Tibial artery (tissue), 4 donors: ENCODE data around the gene STX1B.

Experiments
- DNase-seq, 2 donors: peaks; one replicate each; pipeline ENCODE4 v3.0.0-alpha.2; 2019
- H3K27ac ChIP-seq, 2 donors: fragments of 200-600 bp; sonication (generic) in 1 of 2; 1 replicate in 1 of 2; 2 replicates in 1 of 2; pipeline ENCODE4 v1.5.1; 2018 to 2019; ENCODE audit warnings: mild to moderate bottlenecking in 1 of 2
- H3K27me3 ChIP-seq, 2 donors: fragments of 200-600 bp; sonication (generic) in 1 of 2; one replicate each; pipeline versions ENCODE4 v1.5.1 to v1.6.0; 2016 to 2019
- H3K36me3 ChIP-seq, 3 donors: fragments of 200-600 bp; sonication (generic) in 2 of 3; one replicate each; pipeline ENCODE4 v1.5.1; 2016 to 2019; ENCODE audit warnings: mild to moderate bottlenecking in 2 of 3
- H3K4me1 ChIP-seq, 4 donors: fragments of 200-600 bp; sonication (generic) in 2 of 4; 1 replicate in 3 of 4; 2 replicates in 1 of 4; pipeline ENCODE4 v1.5.1; 2016 to 2019
- H3K4me3 ChIP-seq, 2 donors: fragments of 200-600 bp; sonication (generic) in 1 of 2; 1 replicate in 1 of 2; 2 replicates in 1 of 2; pipeline ENCODE4 v1.5.1; 2018 to 2019; ENCODE audit warnings: mild to moderate bottlenecking in 2 of 2
- H3K9me3 ChIP-seq, 3 donors: fragments of 200-600 bp; sonication (generic) in 1 of 3; one replicate each; pipeline ENCODE4 v1.5.1; 2016 to 2019
- intact Hi-C: fragments of 100-400 bp; cut with DNase I; formaldehyde crosslinking; loops from one replicate; pipeline ENCODE4 v1.15.0; 2023; ENCODE audit warnings: low total_unique reads
- TF ChIP-seq, protein P1 (sequence below), 2 experiments: fragments of 200-600 bp in 1 of 2; fragments of 450-650 bp in 1 of 2; IDR thresholded peaks; one replicate each; pipeline ENCODE4 v1.5.1; 2017 to 2019; ENCODE audit warnings: antibody characterized with exemption in 2 of 2, mild to moderate bottlenecking in 1 of 2, moderate library complexity in 1 of 2

STX1B gene

DNA sequence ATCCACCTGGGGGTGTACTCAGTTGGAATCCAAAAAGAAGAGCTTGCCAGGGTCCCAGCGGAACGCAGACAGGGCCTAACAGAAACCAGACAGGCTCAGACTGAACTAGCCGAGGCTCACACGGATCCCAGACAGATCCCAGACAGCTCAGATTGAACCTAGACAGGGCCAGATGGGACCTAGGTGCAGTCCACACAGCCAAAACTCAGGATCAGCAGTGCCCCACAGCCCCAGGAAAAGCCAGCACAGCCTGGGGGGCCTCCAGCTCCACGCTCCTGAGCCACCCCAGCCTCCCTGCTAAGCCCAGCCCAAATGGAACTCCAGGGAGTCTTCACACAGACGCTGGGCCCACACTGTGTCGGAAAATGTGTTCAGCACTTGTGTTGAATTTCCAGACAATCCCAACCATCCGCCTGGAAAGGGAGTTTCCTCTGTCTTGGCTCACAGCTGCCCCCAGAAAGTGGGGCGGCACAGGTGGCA lies 7.5 kb downstream of the STX1B start:
- Histone ChIP-seq H3K27ac (no peak overlapping the region), H3K4me3 (no peak overlapping the region), H3K36me3 (no peaks in the 10 kb centered on the region), H3K27me3 (peaks cover 0 to 18% of the 10 kb centered on the region in 2 donors), H3K4me1 (peaks cover 0 to 11% (median 6%) of the 10 kb centered on the region in 4 donors), H3K9me3 (no peaks in the 10 kb centered on the region)
- TF ChIP-seq, protein P1, sequence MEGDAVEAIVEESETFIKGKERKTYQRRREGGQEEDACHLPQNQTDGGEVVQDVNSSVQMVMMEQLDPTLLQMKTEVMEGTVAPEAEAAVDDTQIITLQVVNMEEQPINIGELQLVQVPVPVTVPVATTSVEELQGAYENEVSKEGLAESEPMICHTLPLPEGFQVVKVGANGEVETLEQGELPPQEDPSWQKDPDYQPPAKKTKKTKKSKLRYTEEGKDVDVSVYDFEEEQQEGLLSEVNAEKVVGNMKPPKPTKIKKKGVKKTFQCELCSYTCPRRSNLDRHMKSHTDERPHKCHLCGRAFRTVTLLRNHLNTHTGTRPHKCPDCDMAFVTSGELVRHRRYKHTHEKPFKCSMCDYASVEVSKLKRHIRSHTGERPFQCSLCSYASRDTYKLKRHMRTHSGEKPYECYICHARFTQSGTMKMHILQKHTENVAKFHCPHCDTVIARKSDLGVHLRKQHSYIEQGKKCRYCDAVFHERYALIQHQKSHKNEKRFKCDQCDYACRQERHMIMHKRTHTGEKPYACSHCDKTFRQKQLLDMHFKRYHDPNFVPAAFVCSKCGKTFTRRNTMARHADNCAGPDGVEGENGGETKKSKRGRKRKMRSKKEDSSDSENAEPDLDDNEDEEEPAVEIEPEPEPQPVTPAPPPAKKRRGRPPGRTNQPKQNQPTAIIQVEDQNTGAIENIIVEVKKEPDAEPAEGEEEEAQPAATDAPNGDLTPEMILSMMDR (IDR thresholded peaks at IDR 0.05): no peak
- no peak for DNase-seq
- intact Hi-C loops: no loop called here

DNA sequence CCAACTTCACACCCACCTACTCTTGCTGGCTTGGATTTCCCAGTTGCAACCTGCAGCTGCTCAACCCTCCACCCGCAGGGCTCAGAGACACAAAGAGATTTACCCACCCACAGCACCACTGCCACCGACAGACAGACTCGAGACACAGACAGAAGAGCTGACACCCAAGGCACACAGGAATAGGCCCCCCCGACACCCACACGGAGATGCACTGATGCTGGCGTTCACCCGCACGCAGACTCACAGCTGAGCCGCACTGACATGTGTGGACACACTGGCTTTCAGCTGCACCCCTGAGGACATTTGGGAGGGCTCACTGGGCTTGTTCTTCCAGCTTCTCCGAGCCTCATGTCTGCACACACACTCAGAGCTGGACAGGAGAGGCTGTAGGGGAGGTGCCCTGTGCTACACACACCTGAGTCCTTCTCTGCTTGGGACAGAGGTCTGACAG lies 8.2 kb downstream of the STX1B start:
- intact Hi-C loops: no loop called here

DNA sequence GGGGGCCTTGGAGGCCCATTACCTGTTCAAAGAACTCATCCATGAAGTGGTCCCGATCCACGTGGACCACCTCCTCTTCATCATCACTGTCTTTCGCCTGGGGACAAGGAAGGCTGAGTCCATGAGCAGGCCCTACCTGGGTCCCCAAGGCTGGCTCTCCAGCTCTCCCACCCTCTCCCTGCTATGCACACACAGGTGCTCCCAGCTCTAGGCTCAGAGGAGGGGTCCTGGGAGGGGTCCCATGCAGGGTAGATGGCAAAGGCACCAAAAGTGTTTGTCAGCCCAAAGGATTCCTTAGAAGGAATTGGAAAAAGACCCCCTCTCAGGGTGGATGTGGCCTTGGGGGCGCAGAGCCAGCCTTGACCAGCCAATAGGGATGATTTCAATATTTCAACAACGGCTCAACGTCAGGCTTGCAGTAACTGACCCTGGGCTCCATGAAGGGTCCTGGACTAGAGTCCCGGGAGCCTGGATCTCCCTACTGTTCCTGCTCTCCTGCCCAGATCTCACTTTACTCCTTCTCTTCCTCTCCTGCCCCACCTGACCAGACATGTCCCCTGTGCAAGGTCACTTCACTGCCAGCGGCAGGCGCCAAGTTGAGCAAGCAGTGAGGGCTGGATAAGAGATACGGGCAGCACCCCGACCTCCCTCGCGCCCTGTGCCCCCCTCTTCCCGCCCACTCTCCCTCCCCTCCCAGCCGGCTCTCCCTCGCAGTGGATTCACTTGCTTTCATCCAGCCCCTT lies 8.8 kb downstream of the STX1B start:
- H3K4me1 ChIP-seq: peaks cover 0 to 20% (median 14%) of the 10 kb centered on the region in 4 donors
- H3K36me3 ChIP-seq: no peaks in the 10 kb centered on the region
- no peak for DNase-seq
- H3K27ac ChIP-seq: no peak overlapping the region
- H3K27me3 ChIP-seq: peaks cover 0 to 7% of the 10 kb centered on the region in 2 donors
- no peaks in the 10 kb centered on the region for H3K9me3 ChIP-seq
- no peak overlapping the region for H3K4me3 ChIP-seq
- intact Hi-C loops: no loop called here
- TF ChIP-seq, protein P1 (IDR thresholded peaks at IDR 0.05): no peak

More for the DNA sequence above, 8.2 kb downstream of the STX1B start:
- no peak overlapping the region for H3K27ac ChIP-seq
- no peaks in the 10 kb centered on the region for H3K36me3 ChIP-seq
- H3K4me1 ChIP-seq: peaks cover 0 to 17% (median 12%) of the 10 kb centered on the region in 4 donors
- DNase-seq: no peak
- H3K9me3 ChIP-seq: no peaks in the 10 kb centered on the region
- peaks cover 0 to 11% of the 10 kb centered on the region in 2 donors for H3K27me3 ChIP-seq
- TF ChIP-seq, protein P1 (IDR thresholded peaks at IDR 0.05): no peak
- no peak overlapping the region for H3K4me3 ChIP-seq

DNA sequence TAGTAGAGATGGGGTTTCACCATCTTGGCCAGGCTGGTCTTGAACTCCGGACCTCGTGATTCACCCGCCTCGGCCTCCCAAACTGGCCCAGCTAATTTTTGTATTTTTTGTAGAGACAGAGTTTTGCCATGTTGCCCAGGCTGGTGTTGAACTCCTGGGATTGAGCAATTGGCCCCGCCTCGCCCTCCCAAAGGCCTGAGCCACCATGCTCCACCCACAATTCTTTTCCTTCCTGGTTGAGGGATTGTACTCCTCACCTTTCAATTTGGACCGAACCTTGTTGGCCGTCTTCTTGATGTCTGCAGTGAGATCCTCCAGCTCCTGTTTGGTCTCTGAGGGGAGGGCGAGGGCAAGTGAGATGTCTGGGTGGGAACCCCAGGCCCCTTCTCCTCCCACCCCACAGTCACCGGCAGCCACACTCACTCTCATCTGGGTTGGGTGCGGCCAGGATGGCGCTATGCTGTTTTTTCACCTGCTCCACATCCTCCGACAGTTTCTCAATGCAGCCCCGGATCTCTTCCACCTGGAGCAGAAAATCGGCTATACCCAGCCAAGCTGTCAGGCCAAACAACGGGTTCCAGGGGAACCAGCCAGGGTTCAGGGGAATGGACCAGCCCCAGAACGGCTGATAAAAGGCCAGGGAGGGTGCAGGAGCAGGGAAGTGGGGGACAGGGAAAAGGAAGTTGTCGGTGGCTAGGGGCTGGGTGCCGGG lies 9.6 kb downstream of the STX1B start:
- intact Hi-C loops: no loop called here
- H3K4me3 ChIP-seq: no peak overlapping the region
- no peak for DNase-seq
- H3K27ac ChIP-seq: no peak overlapping the region
- H3K36me3 ChIP-seq: no peaks in the 10 kb centered on the region
- TF ChIP-seq, protein P1 (IDR thresholded peaks at IDR 0.05): no peak
- peaks cover 0 to 27% (median 17%) of the 10 kb centered on the region in 4 donors for H3K4me1 ChIP-seq
- H3K27me3 ChIP-seq: peaks cover 0 to 2% of the 10 kb centered on the region in 2 donors
- H3K9me3 ChIP-seq: no peaks in the 10 kb centered on the region

DNA sequence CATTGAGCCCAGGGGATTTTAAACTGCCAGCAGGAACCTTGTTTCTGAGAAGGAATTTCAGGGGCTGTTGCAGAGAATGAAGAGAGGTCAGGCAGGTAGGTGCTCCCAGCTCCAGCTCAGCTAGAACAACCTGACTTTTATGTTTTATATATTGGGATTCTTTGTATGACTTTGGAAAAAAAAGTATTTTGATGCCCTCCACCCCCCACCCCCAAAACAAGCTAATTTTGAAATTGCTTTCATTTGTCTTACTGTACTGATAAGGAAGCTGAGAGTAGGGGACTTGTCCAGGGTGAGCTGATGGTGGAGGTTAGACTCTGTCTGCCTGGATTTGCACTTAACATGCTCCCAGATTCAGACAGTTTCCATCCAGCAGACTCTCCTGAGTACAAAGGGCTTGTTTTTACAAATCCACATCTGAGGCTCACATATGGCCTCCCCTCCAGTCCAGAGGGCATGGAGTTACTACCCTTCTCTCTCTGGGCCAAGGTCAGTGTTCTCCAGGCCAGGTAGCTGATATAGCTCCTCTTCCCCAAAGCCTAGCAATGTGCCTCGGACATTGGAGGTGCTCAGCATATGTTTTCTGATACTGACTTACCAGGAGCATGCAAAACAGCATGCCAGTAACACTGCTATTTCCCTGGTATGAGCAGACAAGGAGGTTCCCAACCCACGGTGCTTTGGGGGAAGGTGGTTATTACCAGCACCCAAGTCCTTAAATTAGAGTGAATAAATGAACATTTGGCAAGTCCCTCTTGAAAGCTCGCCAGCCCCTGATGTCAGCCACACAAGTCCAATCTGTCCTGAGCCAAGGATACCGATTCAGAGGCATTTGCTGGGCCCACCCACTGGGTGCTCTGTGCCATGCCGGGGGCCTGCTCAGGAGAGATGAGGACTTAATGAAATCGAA lies 11.3 kb downstream of the STX1B start:
- intact Hi-C loops: loop anchor here (5.0 kb wide), 1 partner anchor 33 kb away; the partner anchor contains the start of gene STX4
- Histone ChIP-seq H3K27ac (peak overlapping the region; percentile 71 to 79), H3K9me3 (no peaks in the 10 kb centered on the region), H3K4me3 (no peak overlapping the region), H3K27me3 (no peaks in the 10 kb centered on the region), H3K4me1 (peaks cover 0 to 27% (median 17%) of the 10 kb centered on the region in 4 donors), H3K36me3 (no peaks in the 10 kb centered on the region)
- TF ChIP-seq, protein P1 (IDR thresholded peaks at IDR 0.05): no peak
- DNase-seq: no peak
